Stimulated activated naive CD4-positive, alpha-beta T cell (primary cell): ENCODE measurements around the gene ALDH16A1.
"Not testable (repeated sequence)": the region's sequence is repeated elsewhere in the genome, so short reads cannot be mapped to it uniquely, and the experiment has no call there.

Experiments used
- DNase-seq, 6 experiments: peaks; one replicate each; lab custom pipeline; 2025; lab: John Stamatoyannopoulos, UW

Gene ALDH16A1

DNA sequence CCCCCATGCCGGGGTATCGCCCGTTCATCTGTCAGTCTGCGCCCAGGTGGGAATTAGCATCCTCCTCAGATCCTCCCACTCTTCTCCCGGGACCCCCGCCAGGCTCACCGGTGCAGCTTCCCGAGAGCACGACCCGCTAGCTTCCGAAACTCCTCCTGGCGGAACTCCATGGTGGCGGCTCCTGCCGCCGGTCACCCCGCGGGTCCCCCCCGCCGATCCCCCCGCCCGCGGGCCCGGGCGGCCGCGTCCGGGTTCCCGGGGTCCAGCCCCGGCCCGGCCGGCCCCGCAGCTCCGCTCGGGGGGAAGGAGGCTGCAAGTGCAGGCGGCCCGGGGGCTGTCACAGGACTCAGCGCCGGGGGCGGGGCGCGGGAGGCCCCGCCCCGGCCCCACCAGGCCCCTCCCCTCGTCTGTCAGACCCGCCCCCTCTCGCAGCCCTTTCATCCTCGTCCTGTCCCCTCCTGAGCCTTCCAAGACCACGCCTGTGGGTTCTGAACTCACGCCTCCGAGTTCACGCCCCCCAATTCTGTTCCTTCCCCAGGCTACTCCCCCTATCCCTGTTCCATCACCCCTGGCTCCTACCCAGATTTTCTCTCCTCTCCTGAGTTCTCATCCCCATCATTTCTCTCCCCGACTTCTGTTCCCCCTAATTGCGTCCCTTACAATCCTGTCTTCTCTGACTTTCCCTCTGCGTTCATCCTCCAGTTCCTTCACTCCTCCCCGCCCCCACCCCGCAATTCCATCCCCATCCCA, 11.6 kb upstream of the ALDH16A1 start, which contains the start of gene SLC17A7:
TSS of gene SLC17A7 (minus strand) at position 318 of the 750 bp plus-strand sequence. CDS start at position 170, 148 bp downstream.
- DNase-seq, result peak in 5 of 6 experiments; percentile 19 to 47 (median 25)

DNA sequence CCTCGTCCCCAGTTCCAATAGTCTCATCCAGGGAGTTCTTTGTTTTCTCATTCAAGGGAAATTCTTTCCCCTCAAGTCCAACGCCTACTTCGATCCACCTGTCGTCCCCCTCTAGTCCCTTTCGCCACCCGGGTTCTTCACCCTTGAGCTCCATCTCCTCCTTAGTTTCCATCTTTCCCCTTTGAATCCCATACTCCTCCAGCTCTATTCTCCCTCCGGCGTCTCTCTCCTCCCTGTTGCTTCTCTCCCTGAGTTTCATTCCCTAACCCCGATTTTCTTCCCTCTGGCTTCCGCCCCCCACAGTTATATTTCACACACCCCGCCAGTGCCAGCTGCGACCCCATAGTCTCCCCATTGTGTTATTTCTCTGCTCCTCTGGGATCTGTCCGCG, 11.1 kb upstream of the ALDH16A1 start:
- DNase-seq, result peak in 1 of 6 experiments; percentile 38

DNA sequence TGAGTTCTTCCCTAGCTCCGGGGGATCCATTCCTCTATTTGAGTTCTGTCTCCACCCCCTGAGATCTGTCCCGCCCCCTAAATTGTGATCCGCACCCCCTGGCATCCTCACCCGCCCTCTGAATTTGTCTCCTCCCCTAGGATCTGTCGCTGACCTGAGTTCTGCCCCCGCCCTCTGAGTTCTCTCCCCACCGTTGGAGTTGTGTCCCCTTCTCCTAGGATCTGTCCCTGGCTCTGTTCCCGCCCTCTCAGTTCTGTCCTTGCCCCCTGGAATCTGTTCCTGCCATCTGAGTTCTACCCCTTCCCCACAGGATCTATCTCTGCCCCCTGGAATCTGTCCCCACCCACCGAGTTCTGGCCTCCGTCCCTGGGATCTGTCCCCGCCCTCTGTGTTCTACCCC, 10.7 kb upstream of the ALDH16A1 start:
- peak in 1 of 6 experiments; percentile 38 for DNase-seq

DNA sequence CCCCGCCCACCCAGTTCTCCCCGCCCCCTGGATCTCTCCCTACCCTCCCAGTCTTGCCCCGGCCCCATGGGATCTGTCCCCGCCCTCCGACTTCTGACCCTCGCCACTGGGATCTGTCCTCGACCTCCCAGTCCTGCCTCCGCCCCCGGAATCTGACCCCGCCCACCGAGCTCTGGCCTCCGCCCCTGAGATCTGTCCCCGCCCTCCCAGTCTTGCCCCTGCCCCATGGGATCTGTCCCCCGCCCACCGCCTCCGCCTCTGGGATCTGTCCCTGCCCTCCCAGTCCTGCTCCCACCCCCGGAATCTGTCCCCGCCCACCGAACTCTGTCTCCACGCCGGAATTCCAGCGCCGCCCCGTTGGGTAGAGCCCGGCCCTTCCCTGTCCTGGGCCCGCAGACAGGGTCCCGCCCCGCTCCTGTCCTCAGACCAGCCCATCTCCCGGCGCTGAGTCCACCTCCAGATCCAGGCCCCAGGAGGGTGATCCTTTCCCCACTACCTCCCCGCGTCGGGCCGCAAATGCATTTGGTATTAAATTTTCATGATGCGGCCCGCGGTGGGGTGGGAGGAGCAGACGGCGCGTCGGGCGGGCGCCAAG, 10.2 kb upstream of the ALDH16A1 start:
- DNase-seq, result peak in 4 of 6 experiments; percentile 17 to 59 (median 41)

DNA sequence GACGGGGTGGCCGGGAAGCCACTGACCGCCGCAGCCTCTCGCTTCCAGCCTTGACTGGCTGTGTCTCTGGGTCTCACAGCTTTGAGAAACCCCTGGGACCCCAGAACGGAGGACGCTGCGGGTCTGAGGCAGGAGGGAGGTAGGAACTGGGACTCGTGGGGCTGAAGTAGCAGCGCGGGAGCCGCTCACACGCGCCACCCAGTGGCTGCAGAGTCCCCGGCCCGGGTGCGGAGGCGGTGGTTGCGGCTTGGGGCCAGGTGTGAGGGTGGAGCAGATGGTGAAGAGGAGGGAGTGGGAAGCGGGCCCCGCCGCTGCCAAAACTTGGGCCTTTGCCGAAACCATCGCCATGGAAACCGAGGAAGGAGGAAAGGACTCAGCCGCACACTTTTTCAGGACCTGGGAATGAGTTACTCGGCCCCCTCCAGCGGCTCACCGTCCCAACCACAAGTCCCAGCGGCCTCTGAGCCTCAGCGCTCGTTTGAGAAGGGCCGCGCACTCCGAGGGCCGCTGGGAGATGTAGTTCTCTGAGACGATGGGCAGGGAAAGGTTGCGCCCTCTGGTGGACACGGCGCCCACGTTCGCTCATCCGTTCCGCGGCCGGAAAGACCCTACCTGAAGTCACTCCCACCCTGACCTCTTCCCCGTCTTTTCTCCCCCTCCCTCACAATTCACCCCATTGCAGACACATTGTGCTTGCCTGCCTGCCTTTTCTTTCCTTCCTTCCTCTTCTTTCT, 9.5 kb upstream of the ALDH16A1 start:
- DNase-seq, result peak; percentile 87 to 99 (median 94)

DNA sequence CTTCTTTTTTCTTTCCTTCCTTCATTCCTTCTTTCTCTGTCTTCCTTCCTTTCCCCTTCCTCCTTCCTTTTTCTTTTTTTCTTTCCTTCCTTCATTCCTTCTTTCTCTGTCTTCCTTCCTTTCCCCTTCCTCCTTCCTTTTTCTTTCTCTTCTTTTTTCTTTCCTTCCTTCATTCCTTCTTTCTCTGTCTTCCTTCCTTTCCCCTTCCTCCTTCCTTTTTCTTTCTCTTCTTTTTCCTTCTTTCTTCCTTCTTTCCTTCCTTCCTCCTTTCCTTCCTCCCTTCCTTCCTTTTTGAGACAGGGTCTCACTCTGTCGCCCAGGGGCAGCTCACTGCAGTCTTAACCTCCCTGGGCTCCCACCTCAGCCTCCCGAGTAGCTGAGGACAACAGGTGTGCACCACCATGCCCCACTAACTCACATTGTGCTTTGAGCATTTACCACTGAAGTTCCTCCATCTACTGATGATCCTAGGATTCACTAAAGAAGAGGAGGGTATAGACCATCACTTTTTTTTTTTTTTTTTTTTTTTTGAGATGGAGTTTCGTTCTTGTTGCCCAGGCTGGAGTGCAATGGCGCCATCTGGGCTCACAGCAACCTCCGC, 8.8 kb upstream of the ALDH16A1 start:
- not testable (repeated sequence) for DNase-seq

DNA sequence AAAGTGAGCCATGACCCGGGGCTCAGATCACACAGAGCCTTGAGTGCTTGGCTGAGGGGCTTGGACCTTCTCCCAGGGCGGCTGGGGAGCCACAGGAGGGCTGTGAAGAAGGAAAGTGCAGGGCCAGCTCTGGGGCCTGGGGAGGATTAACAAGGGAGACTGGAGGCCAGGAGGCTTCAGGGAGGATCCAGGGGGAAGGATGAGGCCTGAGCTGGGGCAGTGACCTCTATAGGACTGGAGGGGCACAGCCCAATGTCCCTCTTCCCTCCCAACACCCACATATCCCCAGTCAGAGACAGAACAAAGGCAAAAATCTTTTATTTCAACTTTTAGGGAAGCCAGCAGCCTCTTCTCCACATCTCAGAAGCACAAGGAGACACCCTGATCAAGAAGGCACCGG, 7.0 kb upstream of the ALDH16A1 start:
- no peak for DNase-seq

DNA sequence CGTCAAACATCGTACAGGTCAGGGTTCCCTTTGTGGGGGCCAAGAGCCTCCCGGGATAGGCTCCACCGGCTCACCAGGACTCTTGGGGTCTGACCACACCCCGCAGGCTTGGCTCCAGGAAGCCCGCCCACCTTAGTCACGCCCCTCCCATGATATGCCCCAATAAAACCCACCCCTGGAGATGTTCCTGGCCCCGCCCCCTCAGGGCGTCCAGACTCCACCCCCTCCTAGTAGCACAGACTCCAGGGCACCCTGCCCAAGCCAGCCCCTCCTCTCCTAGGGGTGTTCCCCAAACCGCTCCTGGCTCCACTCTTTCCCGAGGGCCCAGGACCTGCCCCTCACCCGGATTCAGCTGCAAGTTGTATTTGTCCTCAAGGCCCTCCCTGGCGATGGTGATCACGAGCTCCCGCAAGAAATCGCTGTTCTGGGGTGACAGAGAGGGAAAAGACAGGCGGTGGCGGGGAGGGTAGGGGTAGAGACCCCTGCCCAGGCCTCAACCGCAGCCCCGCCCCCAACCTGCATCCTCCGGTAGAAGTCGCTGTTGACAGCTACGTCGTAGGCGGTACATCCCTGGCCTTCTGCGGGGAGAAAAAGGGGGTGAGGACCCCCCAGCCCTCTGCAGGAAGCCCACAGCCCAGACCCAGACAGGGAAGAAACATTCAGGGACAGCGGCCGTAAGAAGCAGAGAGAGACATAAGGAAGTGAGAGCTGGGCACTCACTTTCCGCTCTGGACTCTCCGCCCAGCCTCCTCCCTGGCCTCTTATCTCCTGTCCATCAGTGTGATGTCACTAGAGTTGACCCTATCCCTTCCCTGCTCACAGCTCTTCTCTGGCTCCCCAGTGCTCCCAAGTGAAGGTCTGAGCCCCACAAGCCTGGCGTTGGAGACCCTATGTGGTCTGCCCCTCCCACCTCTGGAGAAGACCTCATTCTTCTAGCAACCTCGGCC, 5.3 kb upstream of the ALDH16A1 start:
- DNase-seq, result no peak

DNA sequence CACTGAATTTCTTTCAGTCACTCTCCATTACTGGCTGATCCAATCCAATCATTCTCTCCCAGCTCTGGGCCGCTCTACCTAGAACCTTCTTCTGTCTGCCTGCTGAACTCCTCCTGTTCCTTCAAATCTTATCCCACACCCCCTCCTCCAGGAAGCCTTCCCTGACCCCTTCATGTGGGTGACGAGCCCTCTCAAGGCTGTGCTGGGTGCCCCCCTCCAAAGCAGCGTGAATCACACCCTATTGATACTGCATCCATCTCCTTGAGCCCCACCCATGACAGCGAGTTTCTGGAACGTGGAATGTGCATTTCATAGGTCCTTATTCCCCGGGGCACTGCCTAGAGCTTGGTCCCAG, 4.6 kb upstream of the ALDH16A1 start:
- no peak for DNase-seq

DNA sequence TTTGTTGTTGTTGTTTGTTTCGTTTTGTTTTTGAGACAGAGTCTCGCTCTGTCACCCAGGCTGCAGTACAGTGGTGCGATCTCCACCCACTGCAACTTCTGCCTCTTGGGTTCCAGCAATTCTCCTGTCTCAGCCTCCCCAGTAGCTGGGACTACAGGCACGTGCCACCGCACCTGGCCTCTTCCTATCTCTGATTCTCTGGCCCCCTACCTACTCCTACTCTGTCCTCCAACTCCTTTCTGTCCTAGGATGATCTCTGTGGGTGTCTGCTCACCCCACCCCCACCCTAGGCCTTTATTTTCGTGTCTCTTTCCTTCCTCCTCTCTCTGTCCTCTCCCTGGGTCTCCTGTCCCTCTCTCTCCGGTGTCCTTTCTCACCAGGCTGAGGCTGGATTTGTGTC, 2.6 kb upstream of the ALDH16A1 start:
- DNase-seq, result no peak

DNA sequence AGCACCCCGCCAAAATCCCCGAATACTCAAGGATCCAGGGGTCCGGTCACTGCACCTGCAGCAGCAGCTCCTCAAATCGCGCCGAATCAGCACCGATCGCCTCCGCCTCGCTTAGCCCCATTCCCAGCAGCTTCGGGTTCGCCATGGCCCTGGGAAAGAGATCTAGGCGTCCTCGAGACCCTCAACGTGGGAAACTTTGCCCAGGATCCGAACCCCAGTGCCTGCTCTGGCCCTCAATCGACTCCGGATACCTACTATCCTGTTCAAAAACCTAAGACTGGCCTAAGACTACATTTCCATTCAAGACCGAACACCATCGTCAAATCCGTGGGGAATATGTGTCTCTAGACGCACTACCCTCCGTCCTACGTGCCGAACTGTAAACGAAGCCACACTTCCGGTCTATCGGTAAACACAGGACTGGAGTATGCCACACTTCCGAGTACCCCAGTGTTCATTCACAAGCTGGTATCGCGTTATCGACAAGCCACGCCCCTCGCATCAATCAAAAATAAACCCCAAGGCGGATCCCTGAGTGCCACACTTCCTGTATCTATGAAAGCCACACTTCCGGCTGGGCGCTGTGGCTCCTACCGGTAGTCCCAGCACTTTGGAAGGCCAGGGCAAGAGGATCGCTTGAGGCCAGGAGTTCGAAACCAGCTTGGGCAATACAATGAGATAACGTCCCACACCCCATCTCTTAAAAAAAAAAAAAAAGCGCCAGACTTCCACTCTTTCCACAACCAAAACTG, 1.4 kb upstream of the ALDH16A1 start, which contains the start of gene PIH1D1:
TSS of gene PIH1D1 (minus strand) at position 385 of the 752 bp plus-strand sequence. CDS start at position 145, 240 bp downstream.
- DNase-seq, result peak; percentile 76 to 95 (median 93)

DNA sequence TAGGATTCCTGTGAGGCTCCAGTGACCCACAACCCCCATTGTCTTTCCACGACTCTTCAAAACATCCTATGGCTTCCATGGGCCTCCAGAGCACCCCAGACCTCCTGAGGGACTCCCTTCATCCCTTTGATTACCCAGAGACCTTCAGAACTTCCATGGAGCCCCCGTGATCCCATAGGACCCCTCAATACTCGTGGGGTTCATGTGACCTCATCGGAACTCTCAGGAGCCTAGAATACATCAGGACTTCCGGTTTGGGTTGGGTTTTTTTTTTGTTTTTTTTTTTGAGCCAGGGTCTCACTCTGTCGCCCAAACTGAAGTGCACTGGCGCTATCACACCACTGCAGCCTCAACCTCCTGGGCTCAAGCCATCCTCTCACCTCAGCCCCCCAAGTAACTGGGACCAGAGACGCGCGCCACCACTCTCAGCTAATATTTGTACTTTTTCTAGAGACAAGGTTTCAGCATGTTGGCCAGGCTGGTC, 774 bp downstream of the ALDH16A1 start:
- no peak for DNase-seq

DNA sequence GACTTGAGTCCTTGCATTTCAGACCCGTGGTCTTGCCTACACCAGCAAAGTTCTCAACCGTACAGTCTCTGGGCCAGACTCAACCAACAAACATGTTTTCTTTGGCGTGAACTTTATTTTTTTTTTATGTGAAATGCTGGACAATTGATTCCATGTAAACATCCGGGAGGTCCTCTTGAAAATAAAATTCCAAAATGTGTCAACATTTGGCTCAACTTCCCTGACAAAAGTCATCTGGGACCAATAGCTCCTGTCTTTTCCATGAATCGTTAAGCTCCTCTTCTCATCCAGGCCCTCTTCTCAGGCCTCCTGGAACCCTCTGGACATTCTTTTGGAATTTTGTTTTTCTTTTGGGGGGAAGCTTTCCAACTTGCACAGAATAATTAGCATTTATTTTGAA, 2.7 kb downstream of the ALDH16A1 start:
- DNase-seq, result no peak

DNA sequence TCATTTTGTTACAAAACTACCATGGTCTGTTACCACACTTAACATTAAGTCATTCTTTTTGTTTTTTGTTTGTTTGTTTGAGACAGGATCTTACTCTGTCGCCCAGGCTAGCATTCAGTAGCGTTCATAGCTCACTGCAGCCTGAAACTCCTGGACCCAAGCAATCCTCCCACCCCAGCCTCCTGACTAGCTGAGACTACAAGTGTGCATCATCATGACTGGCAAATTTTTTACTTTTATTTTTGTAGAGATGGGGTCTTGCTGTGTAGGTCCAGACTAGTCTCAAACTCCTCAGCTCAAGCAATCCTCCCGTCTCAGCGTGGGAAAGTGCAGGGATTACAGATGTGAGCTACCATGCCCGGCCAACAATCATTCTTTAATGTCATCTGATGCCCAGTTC, 3.3 kb downstream of the ALDH16A1 start:
- no peak for DNase-seq

DNA sequence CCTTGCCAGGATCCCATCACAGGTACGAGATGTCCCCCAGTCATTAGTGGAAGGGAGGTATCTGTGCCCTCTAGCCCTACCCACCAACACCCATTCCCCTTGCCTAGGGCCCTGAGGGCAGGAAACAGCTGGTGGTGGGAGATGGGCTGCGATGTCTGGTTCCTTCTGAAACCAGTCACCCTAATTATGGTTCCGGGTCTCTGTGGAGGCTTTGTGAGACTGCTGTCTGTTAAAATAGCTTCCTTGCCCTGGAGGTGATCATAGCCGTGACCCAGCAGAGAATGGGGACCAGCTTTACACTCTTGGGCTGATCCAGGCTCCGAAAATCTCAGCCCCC, 5.5 kb downstream of the ALDH16A1 start:
- no peak for DNase-seq

DNA sequence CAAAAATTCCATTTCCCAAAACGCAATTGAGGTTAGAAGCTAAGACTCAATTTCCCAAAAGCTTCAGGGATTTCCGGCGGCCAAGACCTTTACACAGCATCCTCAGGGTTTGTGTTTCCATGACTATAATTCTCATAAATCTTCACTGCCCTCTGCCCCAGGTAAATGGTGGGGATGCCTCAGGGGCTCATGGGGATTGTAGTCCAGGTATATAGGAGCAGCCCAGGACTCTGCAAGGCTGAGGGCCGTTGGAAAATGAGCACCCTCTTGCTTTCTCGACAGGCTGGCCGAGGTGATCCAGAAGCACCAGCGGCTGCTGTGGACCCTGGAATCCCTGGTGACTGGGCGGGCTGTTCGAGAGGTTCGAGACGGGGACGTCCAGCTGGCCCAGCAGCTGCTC, 6.4 kb downstream of the ALDH16A1 start:
- DNase-seq, result no peak

DNA sequence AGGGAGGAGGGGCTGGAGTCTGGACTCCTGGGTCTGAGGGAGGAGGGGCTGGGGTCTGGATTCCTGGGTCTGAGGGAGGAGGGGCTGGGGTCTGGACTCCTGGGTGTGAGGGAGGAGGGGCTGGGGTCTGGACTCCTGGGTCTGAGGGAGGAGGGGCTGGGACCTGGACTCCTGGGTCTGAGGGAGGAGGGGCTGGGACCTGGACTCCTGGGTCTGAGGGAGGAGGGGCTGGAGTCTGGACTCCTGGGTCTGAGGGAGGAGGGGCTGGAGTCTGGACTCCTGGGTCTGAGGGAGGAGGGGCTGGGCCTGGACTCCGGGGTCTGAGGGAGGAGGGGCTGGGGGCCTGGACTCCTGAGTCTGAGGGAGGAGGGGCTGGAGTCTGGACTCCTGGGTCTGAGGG, 8.1 kb downstream of the ALDH16A1 start:
- not testable (repeated sequence) for DNase-seq

DNA sequence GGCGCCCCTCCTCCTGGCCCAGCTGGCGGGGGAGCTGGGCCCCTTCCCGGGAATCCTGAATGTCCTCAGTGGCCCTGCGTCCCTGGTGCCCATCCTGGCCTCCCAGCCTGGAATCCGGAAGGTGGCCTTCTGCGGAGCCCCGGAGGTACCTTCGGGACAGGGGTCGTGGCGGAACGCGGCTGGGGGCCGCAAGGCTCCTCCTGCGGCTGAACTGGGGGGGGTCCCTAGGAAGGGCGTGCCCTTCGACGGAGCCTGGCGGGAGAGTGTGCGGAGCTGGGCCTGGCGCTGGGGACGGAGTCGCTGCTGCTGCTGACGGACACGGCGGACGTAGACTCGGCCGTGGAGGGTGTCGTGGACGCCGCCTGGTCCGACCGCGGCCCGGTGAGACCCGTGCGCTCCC, 8.6 kb downstream of the ALDH16A1 start:
- no peak for DNase-seq

DNA sequence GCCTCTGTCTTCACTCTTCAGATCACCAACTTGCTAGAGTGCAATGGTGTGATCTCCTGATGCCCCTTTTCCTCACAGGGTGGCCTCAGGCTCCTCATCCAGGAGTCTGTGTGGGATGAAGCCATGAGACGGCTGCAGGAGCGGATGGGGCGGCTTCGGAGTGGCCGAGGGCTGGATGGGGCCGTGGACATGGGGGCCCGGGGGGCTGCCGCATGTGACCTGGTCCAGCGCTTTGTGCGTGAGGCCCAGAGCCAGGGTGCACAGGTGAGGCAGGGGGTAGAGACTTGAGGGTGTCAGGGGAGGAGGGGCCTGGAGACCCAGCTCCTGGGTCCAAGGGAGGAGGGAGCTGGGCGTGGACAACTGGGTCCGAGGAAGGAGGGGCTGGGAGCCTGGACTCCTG, 9.5 kb downstream of the ALDH16A1 start:
- no peak for DNase-seq

DNA sequence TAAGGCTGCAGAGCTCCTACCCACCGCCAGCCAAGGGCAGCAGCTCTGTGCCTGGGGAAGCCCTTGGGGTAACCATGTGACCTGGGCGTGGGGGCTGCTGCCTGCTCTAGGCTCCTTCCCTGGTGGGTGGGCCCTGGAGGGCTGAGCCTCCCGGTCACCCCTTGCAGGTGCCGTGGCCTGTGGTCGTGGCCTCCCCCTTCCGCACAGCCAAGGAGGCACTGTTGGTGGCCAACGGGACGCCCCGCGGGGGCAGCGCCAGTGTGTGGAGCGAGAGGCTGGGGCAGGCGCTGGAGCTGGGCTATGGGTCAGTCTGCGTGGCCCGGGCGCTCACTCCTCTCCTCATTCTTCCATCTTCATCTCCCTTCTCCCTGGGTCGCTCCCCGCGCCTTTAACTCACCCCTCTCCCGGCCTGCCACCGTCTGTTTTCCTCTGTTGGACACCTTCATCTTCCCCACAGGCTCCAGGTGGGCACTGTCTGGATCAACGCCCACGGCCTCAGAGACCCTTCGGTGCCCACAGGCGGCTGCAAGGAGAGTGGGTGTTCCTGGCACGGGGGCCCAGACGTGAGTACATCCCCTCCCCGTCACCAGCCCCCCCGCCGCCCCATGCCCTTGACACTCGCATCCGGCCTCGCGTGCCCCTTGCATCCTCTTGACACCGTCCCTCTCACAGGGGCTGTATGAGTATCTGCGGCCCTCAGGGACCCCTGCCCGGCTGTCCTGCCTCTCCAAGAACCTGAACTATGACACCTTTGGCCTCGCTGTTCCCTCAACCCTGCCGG, 11.1 kb downstream of the ALDH16A1 start:
- no peak for DNase-seq
